Endothelial cell (in vitro differentiated cells): ENCODE results near the gene LINS1. TPM values are rescaled to one million over a fixed set of nuclear protein-coding genes. Genes with fewer than 3 reads are reported as not detected.
A peak's percentile ranks its signal among the peaks of the same experiment; 100 is the strongest.

Experiments used
- DNase-seq: peaks from one replicate; pipeline ENCODE4 v3.0.0; 2021; ENCODE audit warnings: low spot score
- H3K27ac Mint-ChIP-seq: one replicate; pipeline ENCODE4 v1.8.0; 2021; ENCODE audit warnings: mixed read lengths, inconsistent platforms; ENCODE audit not compliant: unreplicated experiment
- H3K27me3 Mint-ChIP-seq: one replicate; pipeline ENCODE4 v1.8.0; 2021; ENCODE audit warnings: mild to moderate bottlenecking, moderate library complexity, mixed read lengths, inconsistent platforms; ENCODE audit not compliant: unreplicated experiment
- H3K36me3 Mint-ChIP-seq: one replicate; pipeline ENCODE4 v1.8.0; 2021; ENCODE audit warnings: mild to moderate bottlenecking, low read depth, mixed read lengths, inconsistent platforms; ENCODE audit not compliant: unreplicated experiment
- H3K4me1 Mint-ChIP-seq: one replicate; pipeline ENCODE4 v1.8.0; 2021; ENCODE audit warnings: mild to moderate bottlenecking, mixed read lengths, inconsistent platforms; ENCODE audit not compliant: unreplicated experiment
- H3K4me3 Mint-ChIP-seq: one replicate; pipeline ENCODE4 v1.8.0; 2021; ENCODE audit warnings: mild to moderate bottlenecking, mixed read lengths, inconsistent platforms; ENCODE audit not compliant: unreplicated experiment
- H3K9me3 Mint-ChIP-seq: one replicate; pipeline ENCODE4 v1.8.0; 2021; ENCODE audit warnings: mixed read lengths, inconsistent platforms; ENCODE audit not compliant: unreplicated experiment
- CTCF ChIP-seq: fragments of 200-600 bp; sonication (generic); IDR thresholded peaks from one replicate; pipeline ENCODE4 v1.5.0; 2021; ENCODE audit warnings: antibody characterized with exemption; ENCODE audit not compliant: unreplicated experiment
- long read RNA-seq: library from polyadenylated mRNA; unstranded; transcript quantifications from one replicate; pipeline ENCODE4 v2.0.0, GENCODE V29; 2020; ENCODE audit not compliant: unreplicated experiment
- total RNA-seq: library from RNA; stranded (reverse); fragmentation: NEBNext Ultra II Directional; extraction: Animal tissue kit (Norgen Biotek cat#: 25700); gene quantifications from one replicate; pipeline ENCODE4 v1.2.1, GENCODE V29; 2021; ENCODE audit not compliant: unreplicated experiment

The LINS1 gene
- total RNA-seq, result 10.2 TPM
- long read RNA-seq, partial matches to known transcripts, result 0 of 3 reads
- long read RNA-seq, other reads (novel, unspliced or antisense), result 3 of 3 reads

GRCh38 chr15:100602064-100602822 is at the start of gene LINS1, which contains the start of gene ASB7:
TSS of gene LINS1 (minus strand) at chr15:100602184. CDS start at chr15:100580842, 21,342 bp downstream.
TSS of gene ASB7 (plus strand) at chr15:100602589. CDS start at chr15:100612217, 9,628 bp downstream.
- DNase-seq, result peak; percentile 98
- TF ChIP-seq CTCF, result no peak
- no peaks in the 10 kb centered on the region for H3K9me3 Mint-ChIP-seq
- peaks cover 4% of the 10 kb centered on the region for H3K27me3 Mint-ChIP-seq
- H3K36me3 Mint-ChIP-seq, result no peaks in the 10 kb centered on the region
- peak within 1 kb of the TSS; percentile 90 for H3K27ac Mint-ChIP-seq
- H3K4me1 Mint-ChIP-seq, result peaks cover 7% of the 10 kb centered on the region
- no peak within 1 kb of the TSS for H3K4me3 Mint-ChIP-seq

- no peak overlapping the region for H3K4me3 Mint-ChIP-seq
- TF ChIP-seq CTCF, result no peak
- no peaks in the 10 kb centered on the region for H3K4me1 Mint-ChIP-seq
- no peak overlapping the region for H3K27ac Mint-ChIP-seq
- H3K9me3 Mint-ChIP-seq, result no peaks in the 10 kb centered on the region
- DNase-seq, result no peak
- H3K27me3 Mint-ChIP-seq, result no peaks in the 10 kb centered on the region
- H3K36me3 Mint-ChIP-seq, result no peaks in the 10 kb centered on the region
Observed at GRCh38 chr15:100651253-100651652, 49.3 kb upstream of the LINS1 start.

GRCh38 chr15:100650685-100651084 is 48.7 kb upstream of the LINS1 start:
- TF ChIP-seq CTCF, result no peak
- Mint-ChIP-seq H3K36me3 (no peaks in the 10 kb centered on the region), H3K4me3 (no peak overlapping the region), H3K9me3 (no peaks in the 10 kb centered on the region), H3K4me1 (no peaks in the 10 kb centered on the region), H3K27ac (no peak overlapping the region), H3K27me3 (no peaks in the 10 kb centered on the region)
- DNase-seq, result no peak

GRCh38 chr15:100648951-100649350 is 47.0 kb upstream of the LINS1 start:
- no peak overlapping the region for H3K4me3 Mint-ChIP-seq
- no peaks in the 10 kb centered on the region for H3K36me3 Mint-ChIP-seq
- H3K9me3 Mint-ChIP-seq, result no peaks in the 10 kb centered on the region
- no peaks in the 10 kb centered on the region for H3K4me1 Mint-ChIP-seq
- H3K27ac Mint-ChIP-seq, result no peak overlapping the region
- DNase-seq, result no peak
- TF ChIP-seq CTCF, result no peak
- H3K27me3 Mint-ChIP-seq, result no peaks in the 10 kb centered on the region

GRCh38 chr15:100645671-100646070 is 43.7 kb upstream of the LINS1 start:
- Mint-ChIP-seq H3K4me1 (no peaks in the 10 kb centered on the region), H3K4me3 (no peak overlapping the region), H3K27me3 (no peaks in the 10 kb centered on the region), H3K9me3 (no peaks in the 10 kb centered on the region), H3K36me3 (no peaks in the 10 kb centered on the region), H3K27ac (no peak overlapping the region)
- no peak for TF ChIP-seq CTCF
- DNase-seq, result no peak
